ENCODE measurements around the gene ZNF554.
A peak's percentile ranks its signal among the peaks of the same experiment; 100 is the strongest.

The ZNF554 gene

GRCh38 chr19:2819540-2820111 is at the start of gene ZNF554:
Gene ZNF554 (plus strand): TSS chr19:2819868. CDS start chr19:2820072, 204 bp downstream.
- DNase-seq: peak; percentile 92 to 98

DNA sequence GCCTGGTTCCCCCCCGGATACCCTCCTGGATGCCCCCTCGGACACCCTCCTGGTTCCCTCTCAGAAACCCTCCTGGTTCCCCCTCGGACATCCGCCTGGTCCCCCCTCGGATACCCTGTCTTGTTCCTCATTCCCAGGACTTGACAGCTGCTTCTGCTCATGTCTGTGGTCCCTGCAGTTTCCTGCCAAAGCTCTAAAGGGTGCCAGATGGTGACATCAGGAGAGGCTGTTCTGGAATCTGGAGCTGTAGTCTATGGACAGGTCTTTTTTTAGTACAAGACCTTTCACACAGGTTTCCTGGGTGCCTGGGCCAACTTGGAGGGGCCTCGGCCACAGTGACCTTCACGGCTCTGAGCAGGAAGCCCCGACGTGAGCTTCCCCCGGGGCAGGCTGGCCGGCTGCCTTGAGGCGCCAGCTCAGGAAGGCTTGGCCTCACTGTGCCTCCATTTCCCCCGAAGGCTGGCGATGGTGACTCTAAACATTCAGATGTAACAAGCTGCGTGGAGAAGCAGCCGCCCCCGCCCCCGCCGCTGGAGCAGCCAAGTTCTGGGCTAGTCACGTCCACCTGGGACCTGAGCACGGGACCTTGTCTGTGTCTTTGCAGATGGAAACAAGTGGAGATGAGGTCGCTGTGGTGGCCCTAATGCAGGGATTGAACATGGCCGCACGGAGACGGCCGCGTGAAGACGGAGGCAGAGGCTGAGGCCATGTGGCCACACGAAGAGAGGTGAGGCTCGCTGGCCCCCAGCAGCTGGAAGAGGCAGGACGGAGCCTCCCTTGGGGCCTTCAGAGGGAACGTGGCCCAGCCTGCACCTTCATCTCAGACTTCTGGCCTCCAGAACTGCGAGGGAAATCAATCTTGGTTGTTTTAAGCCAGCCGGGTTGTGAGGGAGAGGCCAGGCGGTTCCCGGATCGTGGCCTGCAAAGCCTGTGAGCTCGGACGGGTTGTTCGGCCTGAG is 49.3 kb upstream of the ZNF554 start:
- no peak for DNase-seq

DNA sequence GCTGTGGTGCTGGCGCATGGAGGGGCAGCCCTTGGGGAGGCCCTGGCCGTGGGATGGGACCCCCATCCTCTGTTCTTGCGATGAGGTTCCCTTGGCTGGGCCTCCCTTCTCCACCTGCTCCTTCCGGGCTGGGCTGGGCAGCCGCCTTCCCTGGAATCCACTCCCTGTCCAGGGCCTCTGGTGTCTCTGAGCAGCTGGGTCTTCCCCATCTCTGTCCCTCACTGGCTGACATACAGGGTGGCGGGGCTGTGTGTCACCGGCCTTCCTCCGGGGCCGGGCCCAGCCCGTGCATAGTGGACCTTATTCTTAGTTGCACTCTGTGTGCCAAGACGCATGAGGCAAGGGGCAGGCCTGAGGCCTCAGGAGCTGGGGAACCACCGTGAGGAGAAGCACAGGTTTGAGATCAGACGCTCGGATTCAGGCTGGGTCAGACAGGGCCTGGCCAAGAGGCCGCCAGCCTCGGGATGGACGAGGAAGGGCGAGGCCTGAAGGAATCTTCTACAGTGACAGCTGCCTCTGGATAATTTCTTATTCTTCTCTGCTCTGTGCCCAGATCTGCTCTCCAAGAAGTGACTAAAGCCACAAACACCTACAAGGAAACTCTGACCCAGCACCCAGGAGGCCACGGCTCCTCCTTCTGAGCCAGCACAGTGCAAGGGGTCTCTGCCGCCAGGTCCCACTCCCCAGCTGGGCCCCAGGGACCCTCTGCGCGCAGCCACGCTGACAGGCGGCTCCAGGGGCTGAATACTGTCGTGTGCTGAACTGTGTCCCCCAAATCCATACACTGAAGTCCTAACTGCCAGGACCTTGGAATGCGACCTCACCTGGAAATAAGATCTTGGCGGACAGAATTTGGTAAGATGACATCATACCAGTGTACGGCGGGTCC is 47.6 kb upstream of the ZNF554 start:
- no peak for DNase-seq

DNA sequence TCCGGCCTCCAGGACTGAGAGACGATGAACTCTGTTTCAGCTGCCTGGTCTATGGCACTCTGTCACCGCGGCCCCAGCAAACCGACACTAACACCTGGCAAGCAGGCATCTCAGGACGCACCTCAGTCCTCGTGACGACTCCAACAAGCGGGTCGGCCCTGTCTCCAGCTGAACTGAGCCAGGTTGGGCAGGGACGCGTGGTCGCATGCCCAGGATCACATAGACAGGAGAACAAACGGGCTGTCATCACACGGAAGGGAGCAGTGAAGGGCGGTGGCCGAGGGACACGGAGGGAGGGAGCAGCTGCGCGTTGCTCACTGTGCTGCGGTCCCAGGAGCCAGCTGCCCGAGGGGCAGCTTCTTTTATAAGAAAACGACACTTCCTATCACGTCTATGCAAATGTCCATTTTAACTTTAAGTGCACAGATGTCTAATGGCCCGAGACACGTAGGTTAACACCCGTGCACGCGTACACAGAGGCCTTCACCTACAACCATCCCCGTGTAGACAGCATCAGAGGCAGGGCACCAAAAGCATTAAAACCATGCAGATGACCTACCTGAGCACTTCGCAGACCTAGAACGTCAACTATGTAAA is 45.5 kb upstream of the ZNF554 start:
- no peak for DNase-seq

DNA sequence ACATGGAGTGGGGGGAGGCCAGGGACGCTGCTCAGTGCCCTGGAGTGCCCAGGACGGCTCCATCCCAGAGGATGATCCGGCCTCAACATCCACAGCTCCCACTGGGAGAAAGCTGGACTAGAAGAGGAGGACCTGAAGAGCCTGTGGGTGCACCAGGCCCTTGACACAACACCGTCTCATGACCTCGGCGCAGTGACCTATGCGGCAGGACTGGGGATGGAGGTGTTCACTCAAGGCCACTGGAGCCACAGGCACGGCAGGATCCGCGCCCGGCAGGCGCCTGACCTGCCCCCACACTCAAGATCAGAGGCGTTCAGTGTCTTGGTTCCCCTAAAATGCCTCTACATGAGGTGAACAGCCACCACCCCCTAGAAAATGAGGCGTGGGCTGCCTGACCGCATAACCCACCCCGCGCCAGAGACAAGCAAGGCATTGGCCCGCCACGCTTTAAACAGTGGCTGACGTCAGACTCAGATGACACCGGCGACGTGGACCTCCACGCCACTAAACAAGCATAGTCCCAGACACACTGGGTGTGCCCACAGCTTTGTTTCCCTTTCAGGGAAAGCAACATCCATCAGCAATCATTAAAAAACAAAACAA is 44.6 kb upstream of the ZNF554 start:
- DNase-seq: no peak

GRCh38 chr19:2775556-2776430 is 43.9 kb upstream of the ZNF554 start:
- no peak for DNase-seq

DNA sequence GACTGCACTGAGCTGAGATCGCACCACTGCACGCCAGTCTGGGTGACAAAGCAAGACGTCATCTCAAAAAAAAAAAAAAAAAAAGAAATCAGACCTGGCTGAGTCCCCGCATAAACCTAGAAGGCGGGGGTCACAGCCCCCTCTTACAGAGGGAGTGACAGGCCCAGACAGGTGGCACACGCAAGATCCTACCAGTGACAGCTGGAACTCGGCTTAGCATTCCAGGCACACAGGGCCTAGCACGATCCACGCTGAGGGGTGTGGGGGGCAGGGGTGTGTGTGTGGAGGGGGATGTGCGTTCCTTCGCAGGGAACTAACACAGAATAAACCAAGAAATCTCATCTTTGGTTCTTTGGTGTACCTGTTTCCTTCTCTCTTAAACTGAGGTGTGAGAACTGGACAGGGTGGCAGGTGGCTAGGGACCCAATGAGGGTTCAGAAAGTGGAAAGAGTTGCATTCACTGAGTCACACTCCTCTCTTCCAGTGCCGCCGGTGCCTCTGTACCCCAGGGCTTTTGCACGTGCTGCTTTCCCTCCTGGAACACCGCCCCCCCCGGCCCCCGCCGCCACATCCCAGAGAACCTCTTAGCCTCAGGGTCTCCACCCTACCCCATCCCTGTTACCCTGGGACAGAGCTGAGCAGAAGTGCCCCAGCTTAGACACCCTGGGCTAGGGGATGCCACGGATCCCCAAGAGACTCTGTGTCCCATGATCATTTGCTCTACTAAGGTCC is 41.5 kb upstream of the ZNF554 start:
- no peak for DNase-seq

DNA sequence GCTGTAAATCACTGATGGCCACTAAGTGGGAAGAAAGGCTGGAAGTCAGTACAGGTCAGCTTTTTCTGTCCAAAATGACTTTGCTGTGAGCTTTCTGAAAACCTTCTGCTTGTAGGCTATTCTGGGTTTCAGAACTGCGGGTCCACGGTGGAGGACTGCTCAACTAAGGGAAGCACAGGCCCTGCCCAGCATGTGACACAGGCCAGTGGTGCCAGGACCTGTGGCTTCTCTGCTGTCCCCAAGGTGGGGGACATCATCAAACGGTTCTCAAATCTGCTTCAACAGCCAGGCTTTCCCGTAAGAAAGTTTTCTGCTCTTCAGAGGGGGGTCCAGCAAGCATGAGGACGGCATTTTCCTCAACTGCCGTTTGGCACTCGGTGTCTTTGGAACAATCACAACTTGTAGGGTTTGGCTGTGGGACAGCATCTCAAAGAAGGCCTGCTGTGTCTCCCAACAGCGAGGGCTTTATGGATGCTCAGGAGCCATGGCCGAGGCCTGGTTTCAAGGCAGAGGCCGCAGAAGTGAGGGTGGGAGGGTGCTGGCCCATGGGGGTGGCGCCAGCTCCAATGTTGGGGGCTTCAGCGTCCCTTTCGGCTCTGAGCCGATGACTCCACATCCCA is 40.4 kb upstream of the ZNF554 start:
- DNase-seq: no peak

GRCh38 chr19:2780284-2780683 is 39.4 kb upstream of the ZNF554 start:
- DNase-seq: no peak

GRCh38 chr19:2782329-2782935 is 37.2 kb upstream of the ZNF554 start:
- no peak for DNase-seq

DNA sequence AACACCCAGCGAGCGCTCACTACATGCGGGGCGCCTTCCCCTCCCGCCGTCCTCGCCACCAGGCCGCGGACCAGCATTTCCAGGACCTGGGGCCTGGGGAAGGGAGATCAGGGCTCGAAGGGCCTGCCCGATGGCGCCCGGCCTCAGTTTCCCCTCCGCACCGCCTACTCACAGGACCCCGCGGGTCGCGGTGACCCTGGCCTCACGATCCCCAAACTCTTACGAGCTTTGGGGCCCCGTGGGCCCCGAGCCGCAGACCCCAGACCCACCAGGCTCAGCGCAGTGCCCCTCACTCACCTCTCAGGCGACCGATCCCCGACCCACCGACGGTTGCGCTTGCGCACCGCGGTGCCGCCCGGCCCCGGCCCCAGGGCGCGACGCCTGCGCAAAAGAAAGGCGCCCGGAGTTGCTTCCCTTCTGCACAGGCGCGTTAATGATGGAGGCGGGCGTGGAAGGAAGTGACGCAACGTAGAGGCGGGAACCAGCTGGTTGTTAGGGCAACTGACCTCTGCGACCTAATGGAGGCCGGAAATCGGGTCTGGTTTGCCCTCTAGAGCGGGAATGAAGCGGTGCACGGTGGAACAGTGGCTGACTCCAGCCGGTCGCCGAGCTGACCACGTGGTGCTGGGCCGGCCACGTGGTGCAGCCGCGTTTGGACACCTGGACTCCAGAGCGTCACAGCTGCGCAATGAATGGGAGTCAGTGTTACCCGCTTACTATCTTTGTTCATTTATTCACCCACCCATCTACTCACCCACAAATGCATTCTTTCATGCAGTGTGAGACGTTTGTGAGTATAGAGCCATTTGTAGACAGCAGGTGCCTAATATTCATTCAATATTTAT is 36.5 kb upstream of the ZNF554 start, which contains the start of gene SGTA:
Gene SGTA (minus strand): TSS at position 338 of the 845 bp plus-strand sequence. CDS start 14,205 bp downstream, outside the sequence.
- peak; percentile 96 for DNase-seq

- no peak for DNase-seq
These were observed 35.9 kb upstream of the ZNF554 start for GRCh38 chr19:2783781-2784145.

DNA sequence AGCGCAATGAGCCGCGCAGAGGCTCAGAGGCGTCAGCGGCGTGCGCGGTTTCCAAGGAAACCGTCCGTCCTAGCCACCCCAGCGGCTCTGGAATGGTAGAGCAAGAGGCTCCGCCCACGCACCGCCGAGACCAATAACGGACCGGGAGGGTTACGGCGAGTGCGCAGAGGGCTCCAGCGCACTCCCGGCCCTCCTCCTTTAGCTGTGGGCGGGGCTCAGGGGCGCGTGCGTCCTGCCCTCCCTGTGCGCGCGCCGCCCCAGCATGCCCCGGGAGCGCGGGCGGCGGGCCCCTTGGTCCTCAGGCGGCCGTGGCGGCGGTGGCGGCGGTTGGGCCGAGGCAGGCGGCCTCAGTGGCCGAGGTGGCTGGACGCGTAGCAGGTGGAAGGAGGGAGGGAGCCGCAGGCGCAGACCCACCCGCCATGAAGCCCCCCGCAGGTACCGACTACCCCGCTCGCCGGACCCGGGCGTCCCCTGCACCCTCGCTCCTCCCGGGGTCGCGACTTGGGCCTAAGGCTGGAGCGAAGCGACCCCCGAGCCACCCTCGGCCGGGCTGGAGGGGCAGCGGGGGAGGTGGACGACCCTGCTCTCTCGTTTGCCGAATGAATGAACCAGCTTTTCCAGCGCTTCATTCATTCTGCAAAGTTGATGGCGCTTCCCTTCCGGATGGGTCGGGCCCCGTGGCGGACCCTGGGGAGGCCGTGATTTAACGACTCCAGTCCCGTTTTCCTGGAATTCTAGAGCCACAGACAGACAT is 34.2 kb upstream of the ZNF554 start, which contains the start of gene THOP1:
Gene THOP1 (plus strand): TSS at position 260 of the 754 bp plus-strand sequence. CDS start 160 bp downstream, at position 420.
- DNase-seq: peak; percentile 98 to 99

DNA sequence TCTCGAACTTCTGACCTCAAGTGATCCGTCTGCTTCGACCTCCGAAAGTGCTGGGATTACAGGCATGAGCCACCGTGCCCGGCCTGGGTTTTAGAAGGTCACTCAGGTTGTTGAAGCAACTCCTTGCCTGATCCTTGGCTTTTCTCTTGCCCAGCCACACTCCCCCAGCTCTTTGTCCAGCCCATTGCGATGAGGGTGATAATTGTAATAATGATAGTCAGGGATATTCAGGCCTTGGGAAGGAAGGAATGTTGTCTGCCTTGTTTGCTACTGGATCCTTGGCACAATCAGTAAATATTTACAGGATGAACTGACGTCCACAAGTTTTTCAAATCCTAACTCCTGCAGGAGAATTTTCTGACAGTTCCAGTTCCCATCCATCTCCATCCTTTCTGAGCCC is 32.6 kb upstream of the ZNF554 start:
- no peak for DNase-seq

- DNase-seq: no peak
These were observed 31.4 kb upstream of the ZNF554 start for GRCh38 chr19:2788237-2788636.

- DNase-seq: no peak
These were observed 29.5 kb upstream of the ZNF554 start for GRCh38 chr19:2790194-2790556.

GRCh38 chr19:2790557-2791271 is 29.0 kb upstream of the ZNF554 start:
- no peak for DNase-seq
